H54 (cell line): Measurements from ENCODE around the gene NISCH.

Experiments used
- DNase-seq: peaks from one replicate; pipeline ENCODE4 v3.0.0; 2011; ENCODE audit warnings: low spot score, mixed read lengths; ENCODE audit not compliant: insufficient read length
- FAIRE-seq: peaks from 3 replicates; lab custom pipeline; 2011; peaks lifted over from hg19 to GRCh38; lab: Jason Lieb, UNC
- POLR2A ChIP-seq: IDR thresholded peaks from 2 replicates; pipeline ENCODE4 v1.6.1; 2011; ENCODE audit warnings: low read depth, mild to moderate bottlenecking, low read length

The NISCH gene

GRCh38 chr3:52439426-52440248 is 15.8 kb upstream of the NISCH start:
- DNase-seq = no peak

DNA sequence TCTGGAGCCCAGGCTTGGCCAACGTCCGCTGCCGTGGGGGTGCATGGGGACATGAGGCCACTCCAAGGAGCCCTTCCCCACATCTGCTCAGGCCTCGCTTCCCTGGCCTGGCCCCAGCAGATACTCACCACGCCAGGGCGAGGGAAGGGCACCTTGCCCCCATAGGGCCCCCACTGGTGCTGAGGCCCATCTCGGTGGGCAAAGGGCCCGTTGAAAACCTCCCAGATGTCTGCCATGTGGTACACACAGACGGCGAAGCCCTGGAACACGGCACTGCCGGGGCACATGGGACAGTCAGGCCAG is 15.2 kb upstream of the NISCH start:
- DNase-seq (no peak), FAIRE-seq (no peak)
- no peak for TF ChIP-seq POLR2A

More at GRCh38 chr3:52439426-52440248, 15.8 kb upstream of the NISCH start:
- no peak for FAIRE-seq
- TF ChIP-seq POLR2A = no peak

DNA sequence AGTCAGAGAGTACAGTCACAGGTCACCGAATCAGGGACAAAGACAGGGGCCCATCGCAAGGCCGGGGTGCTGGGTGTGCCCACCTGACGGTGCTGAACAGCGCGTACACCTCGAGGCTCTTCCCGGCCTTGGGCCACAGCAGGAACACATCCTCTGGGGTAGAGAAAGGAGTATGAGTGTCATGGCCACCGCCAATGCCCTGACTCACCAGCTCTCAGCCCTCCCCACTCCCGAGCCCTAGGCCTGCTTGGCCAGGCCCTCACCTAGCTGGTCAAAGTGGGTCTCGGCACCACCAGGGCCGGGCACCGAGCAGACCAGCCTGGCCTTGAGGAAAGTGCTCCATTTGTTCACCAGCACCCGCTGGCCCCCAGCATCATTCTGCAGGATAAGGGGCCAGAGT is 14.7 kb upstream of the NISCH start:
- FAIRE-seq (no peak), DNase-seq (no peak)
- no peak for TF ChIP-seq POLR2A

DNA sequence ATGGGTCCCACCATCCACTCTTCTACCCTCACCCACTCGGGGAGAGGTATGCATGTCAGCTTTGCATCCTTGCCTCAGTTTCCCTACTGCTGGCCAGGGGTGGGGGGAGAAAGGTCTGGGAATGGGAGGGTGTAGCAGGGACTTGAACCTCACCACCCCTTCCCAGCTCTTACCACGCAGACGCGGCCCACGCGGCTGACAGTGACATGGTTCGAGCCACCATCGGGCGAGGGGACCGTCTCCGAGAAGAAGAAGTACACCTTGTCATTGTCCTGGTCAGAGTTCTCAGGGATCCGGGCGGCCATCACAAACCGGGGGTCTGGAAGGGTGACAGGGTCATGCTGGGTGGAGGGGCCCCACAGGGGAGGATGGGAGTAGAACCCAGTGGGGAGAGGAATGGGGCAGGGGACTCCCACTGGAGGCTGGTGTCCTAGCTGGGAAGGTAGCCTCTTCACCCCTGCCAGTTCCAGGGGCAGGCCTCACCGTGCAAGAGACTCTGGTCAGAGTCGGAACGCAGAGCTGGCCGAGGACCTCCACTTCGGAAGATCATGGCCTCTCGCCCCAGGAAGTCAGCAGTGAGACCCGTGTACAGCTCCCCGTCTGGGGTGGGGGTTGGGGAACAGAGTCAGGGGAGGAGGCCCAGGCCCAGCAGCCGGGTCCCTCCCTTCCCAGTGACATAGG is 14.2 kb upstream of the NISCH start:
- TF ChIP-seq POLR2A = no peak
- DNase-seq (no peak), FAIRE-seq (no peak)

- DNase-seq (no peak), FAIRE-seq (no peak)
Measured at GRCh38 chr3:52441772-52442332, 13.6 kb upstream of the NISCH start.

GRCh38 chr3:52442409-52443267 is 12.8 kb upstream of the NISCH start:
- FAIRE-seq = no peak
- TF ChIP-seq POLR2A = no peak

More at GRCh38 chr3:52441772-52442332, 13.6 kb upstream of the NISCH start:
- no peak for TF ChIP-seq POLR2A

GRCh38 chr3:52443268-52443610 is 12.2 kb upstream of the NISCH start:
- DNase-seq (no peak), FAIRE-seq (no peak)
- no peak for TF ChIP-seq POLR2A

More at GRCh38 chr3:52442409-52443267, 12.8 kb upstream of the NISCH start:
- DNase-seq = no peak

GRCh38 chr3:52443791-52444687 is 11.4 kb upstream of the NISCH start:
- DNase-seq (no peak), FAIRE-seq (no peak)
- TF ChIP-seq POLR2A = no peak

DNA sequence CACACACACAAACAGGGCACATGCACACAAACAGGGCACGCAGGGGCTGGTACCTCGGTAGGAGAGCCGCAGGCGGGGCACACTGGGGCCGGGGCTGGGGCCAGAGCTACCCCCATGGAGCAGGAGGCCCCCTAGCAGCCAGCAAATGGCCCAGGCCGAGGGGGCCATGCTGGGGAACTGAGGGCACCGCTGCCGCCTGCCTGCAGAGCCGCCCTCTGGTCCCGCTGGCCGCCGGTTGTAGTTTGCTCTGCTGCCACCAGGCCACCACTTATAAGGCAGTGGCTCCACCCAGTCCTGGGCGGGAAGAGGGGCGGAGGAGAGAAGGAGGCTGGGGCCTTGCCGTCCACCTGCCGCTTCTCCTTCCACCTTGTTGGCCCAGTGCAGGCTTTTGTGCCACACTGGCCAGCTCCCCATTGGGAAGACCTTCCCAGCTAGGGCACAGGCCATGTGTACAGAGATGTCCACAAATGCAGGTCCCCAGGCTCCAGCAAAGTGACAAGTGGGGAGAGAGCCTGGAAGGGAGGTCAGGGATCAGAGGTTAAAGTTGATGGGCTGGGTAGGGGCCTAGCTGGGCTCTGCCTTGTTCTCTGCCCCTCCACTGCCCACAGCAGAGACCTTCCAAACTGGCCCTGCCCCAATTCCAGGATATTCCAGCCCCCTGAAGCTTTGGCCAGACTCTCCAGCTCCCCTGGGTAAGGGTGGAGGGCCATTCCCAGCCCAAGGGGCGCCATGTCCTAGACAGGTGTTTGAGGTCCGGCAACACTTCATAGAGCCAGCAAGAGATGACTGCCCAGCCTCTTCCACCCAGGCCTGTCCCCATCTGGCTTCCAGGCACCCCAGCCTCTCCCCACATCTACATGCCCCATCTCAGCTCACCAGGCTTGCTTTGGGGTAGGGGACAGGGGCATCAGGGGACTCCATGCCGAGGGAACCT is 10.3 kb upstream of the NISCH start, which contains the start of gene SEMA3G:
TSS of gene SEMA3G (minus strand) at position 244 of the 934 bp plus-strand sequence. CDS start at position 168, 76 bp downstream.
- DNase-seq = peak; percentile 76
- 0 out of 2 replicates have a peak, but pooled peaks have one; percentile 35 for TF ChIP-seq POLR2A
- no peak for FAIRE-seq

DNA sequence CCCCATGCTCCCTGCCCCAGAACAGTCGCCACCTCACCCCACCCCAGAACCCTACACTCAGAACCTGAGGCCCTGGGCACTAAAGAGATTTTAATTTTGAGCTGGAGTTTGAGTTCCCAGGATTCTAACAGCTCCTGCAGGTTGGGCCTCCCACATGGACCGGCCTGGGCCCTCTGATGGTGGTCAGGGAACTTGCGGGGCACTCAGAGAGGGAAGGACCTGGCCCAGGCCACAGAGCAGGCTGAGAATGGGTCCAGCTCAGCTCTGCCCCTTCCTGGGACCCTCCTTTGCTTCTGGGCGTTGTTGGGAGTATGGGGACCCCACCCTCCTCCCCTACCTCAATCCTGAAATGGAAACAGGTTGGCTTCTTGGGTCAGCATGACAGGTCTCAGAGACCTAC is 9.4 kb upstream of the NISCH start:
- no peak for FAIRE-seq
- DNase-seq = no peak
- TF ChIP-seq POLR2A = no peak

DNA sequence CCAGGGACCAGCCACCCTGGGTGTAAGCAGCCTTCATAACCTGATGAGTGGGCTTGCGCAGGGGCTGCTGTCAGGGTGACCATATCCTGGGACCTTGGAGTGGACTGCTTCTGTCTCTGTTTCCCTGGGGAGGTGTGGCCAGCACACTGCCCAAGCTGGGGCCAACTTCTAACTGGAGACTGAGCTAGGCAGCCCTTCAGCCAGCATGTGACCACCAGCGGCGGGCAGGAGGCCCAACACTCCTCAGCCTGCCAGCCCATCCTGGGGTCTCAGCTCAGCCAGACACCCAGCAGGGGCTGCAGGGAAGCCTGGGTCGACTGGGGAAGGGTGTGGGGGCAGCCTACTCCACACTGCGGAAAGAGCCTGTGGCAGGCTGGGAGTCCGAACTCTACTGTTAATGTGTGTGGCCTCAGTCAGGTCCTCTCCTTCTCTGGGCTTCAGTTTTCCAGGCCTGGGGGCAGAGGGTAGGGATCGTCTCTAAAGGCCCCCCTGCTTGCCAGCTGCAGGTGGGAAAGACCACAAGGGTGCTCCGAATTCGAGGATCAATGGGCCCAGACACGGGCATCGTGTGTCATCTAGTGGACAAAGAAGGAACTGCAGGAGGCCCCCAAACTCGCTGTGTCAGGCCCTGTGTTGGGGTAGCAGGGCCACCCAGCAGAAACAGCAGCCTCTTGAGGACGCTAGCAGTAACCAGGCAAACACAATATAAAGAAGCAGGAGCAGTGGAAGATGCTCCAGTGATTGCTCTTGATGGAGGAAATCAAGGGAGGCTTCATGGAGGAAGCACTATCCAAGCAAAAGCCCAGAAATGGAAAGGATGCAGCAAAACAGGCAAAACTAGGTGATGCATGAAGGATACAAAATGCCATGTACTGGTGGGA is 8.5 kb upstream of the NISCH start:
- FAIRE-seq (no peak), DNase-seq (peak; percentile 67)
- no peak for TF ChIP-seq POLR2A
